Activated CD4-positive, alpha-beta T cell treated with anti-CD3 and anti-CD28 coated beads, Interleukin-2, Interleukin-4, amounts not matched to agents 100 ng/mL and 50 ng/mL, durations not matched to agents 16 hours and 8 hours (primary cell): ENCODE measurements around the gene WASHC1.
"Not testable (repeated sequence)": the region's sequence is repeated elsewhere in the genome, so short reads cannot be mapped to it uniquely, and the experiment has no call there.

Experiments used
- DNase-seq: peaks from one replicate; pipeline ENCODE4 v3.0.0-alpha.2; 2020; ENCODE audit warnings: low spot score

The WASHC1 gene

GRCh38 chr9:14129-14809 is 15.0 kb downstream of the WASHC1 start:
- DNase-seq, result not testable (repeated sequence)

GRCh38 chr9:11206-11605 is 18.1 kb downstream of the WASHC1 start:
- DNase-seq, result peak; percentile 78

GRCh38 chr9:10653-11053 is 18.6 kb downstream of the WASHC1 start:
- DNase-seq, result not testable (repeated sequence)

- DNase-seq, result not testable (repeated sequence)
Measured at GRCh38 chr9:10207-10606, 19.0 kb downstream of the WASHC1 start.
